Motor neuron (in vitro differentiated cells): ENCODE data around the gene SERPINH1. TPM values are rescaled to one million over a fixed set of nuclear protein-coding genes. Genes with fewer than 3 reads are reported as not detected.

ENCODE experiments used
- ATAC-seq, 8 experiments: fragments of 200-7000 bp; cut with Tn5 transposase; replicated peaks in 6 of 8; 2 replicates each; pipeline ENCODE4 v1.8.0; 2021; ENCODE audit warnings: mild to moderate bottlenecking in 8 of 8, moderate library complexity in 8 of 8
- H3K27ac ChIP-seq, 2 donors: fragments of 250-450 bp; sonication (Bioruptor Pico); 2 replicates each; pipeline ENCODE4 v1.9.0; 2021; ENCODE audit warnings: antibody characterized with exemption in 2 of 2, mild to moderate bottlenecking in 2 of 2, moderate library complexity in 1 of 2
- H3K4me1 ChIP-seq, 2 donors: fragments of 250-450 bp; sonication (Bioruptor Pico); replicated peaks in 1 of 2; 2 replicates each; pipeline ENCODE4 v1.6.1; 2021; ENCODE audit warnings: antibody characterized with exemption in 2 of 2, mild to moderate bottlenecking in 2 of 2, moderate library complexity in 1 of 2
- H3K4me3 ChIP-seq, 5 donors: fragments of 250-450 bp; sonication (Bioruptor Pico); 2 replicates each; pipeline ENCODE4 v1.9.0; 2021; ENCODE audit warnings: antibody characterized with exemption in 5 of 5, mild to moderate bottlenecking in 5 of 5, moderate library complexity in 4 of 5
- WGBS, 10 experiments: fragments of 450-650 bp; shearing (Covaris generic); methylation state at CpG; one replicate each; pipeline ENCODE4 v1.0.0; 2022; 5-methylcytosine and 5-hydroxymethylcytosine counted together
- in situ Hi-C, 9 experiments: fragments of 400-800 bp; cut with MboI; loops; one replicate each; pipeline ENCODE4 v1.15.0; 2021; ENCODE audit warnings: low sequenced_read_pairs in 9 of 9, low pct_unique_long_range_greater_than_20kb in 2 of 9; ENCODE audit not compliant: unreplicated experiment in 9 of 9
- total RNA-seq, 8 experiments: library from RNA; unstranded; fragments of 300-600 nt; gene quantifications; 2 replicates each; pipeline versions ENCODE4 v1.2.3 to v1.2.4, GENCODE V29; 2022

SERPINH1 gene
- total RNA-seq, 8 experiments from 2014 or later: 43.0 to 458 (median 107) TPM

DNA sequence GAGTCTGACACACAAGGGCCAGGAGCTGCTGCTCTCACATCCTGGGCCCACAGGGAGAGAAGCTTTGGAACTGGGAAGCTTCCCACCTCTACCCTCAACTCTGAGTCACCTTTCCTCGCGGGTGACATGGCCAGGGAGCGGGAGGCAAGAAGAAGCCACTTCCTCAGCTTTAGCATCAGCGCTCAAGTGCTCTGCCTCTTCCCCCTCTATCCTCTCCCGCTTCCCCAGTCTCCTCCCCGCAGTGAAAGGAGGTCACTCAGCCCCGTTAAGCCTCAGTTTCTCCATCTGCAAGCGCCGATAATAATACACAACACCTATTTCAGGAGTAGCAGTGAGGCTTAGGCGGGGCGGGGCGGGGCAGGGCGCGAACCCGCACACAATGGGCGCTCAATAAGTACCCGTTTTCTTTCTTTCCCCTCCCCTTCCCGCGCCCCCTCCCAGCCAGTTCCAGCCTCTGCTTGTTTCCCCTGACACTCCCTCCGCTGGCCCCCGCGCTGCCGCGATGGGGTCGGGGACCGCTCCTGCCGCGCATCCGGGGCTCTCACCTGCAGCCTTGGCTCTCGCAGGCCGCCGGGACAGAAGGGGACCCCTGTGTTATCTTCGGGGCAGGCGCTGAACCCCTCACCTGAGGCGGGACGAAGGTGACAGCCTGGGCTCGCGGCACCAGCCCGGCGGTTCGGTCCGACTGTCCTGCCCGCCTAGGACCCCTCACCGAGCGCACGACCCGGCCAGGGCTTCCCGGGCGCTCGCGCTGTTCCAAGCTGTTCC lies 37.2 kb upstream of the SERPINH1 start:
- Histone ChIP-seq H3K27ac (peak overlapping the region in 1 of 2 donors; percentile 28), H3K4me1 (peaks cover 11 to 12% of the 10 kb centered on the region in 2 donors), H3K4me3 (peak overlapping the region; percentile 53 to 91 (median 75))
- WGBS, 10 experiments: 0 to 25% (median 0%) methylated on average over 1 to 2 of the region's 51 CpGs; no CpG with 5 or more reads in 7 of the 10 experiments
- in situ Hi-C loops: loop anchor here in 4 of 9 experiments (25.0 kb wide), 2 partner anchors 138 to 238 kb away; partner anchors contain the start of gene RPS3 (in 2 of the 4)
- ATAC-seq: peak in 6 of 8 experiments; percentile 1 to 38 (median 30)

DNA sequence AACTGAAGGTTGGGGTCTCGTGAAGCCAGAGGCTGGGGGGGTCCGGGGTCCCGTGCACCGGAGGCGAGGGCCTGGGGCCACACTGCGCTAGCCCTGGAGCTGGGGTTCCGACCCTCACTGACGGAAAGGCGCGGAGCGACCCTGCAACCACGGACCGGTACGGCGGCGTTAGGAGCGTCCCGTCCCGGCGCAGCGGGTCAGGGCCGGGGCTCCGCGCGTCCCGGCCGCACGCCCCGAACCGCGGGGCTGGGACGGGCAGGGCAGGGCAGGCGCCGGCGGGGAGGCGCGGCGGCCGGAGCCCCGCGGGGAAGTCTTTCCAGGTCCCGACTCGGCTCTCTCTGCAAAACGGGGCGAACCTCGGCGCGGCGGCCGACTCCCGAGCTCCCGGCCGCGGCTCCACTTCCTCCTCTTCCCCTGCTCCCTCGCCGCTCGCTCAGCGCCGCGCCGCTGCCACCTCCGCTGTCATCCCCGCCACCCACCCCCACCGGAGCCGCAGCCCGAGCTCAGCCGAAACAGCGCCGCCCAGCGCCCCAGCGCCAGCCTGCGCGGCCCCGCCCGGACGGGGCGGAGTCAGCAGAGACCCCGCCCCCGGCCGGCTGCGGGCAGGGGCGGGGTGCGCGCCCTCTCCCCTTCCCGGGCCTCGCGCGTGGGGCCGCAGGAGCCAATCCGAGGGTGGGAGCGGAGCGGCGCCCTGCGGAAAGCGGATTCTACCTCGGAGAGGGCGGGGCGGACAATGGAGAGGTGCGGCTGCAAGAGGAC lies 36.4 kb upstream of the SERPINH1 start, which contains the start of gene GDPD5:
Gene GDPD5 (minus strand): TSS at position 509 of the 759 bp plus-strand sequence. CDS start 48,206 bp downstream, outside the sequence.
- Histone ChIP-seq H3K27ac (peak within 1 kb of the TSS; percentile 27 to 28), H3K4me3 (peak within 1 kb of the TSS; percentile 53 to 91 (median 75)), H3K4me1 (peaks cover 11 to 12% of the 10 kb centered on the region in 2 donors)
- in situ Hi-C loops: loop anchor here in 4 of 9 experiments (25.0 kb wide), 2 partner anchors 138 to 238 kb away; partner anchors contain the start of gene RPS3 (in 2 of the 4)
- ATAC-seq: peak; percentile 85 to 93 (median 86)
- no CpG with 5 or more reads among the region's 99 CpGs for WGBS, 10 experiments

DNA sequence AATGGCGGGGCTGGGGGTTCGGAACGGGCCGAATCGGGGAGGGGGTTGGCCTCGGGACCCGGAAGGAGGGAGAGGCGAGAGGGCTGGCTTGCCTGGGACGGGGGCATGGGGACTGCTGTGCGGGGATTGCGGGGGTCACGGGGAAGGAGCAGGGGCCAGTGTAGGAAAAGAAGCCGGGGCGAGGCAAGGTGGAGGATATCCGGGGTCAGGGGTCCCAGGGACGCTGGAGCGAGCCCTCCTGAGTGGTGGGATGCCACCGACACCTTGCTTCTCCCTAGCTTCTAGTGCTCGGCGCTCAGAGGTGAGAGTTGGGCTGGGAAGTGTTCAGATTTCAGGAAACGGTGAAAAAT lies 35.9 kb upstream of the SERPINH1 start:
- H3K4me1 ChIP-seq: peaks cover 11 to 12% of the 10 kb centered on the region in 2 donors
- peak overlapping the region; percentile 53 to 91 (median 75) for H3K4me3 ChIP-seq
- H3K27ac ChIP-seq: no peak overlapping the region
- WGBS, 10 experiments: no CpG with 5 or more reads among the region's 21 CpGs
- ATAC-seq: peak in 4 of 8 experiments; percentile 1 to 9 (median 2)
- in situ Hi-C loops: loop anchor here in 4 of 9 experiments (25.0 kb wide), 2 partner anchors 139 to 239 kb away; partner anchors contain the start of gene RPS3 (in 2 of the 4)

DNA sequence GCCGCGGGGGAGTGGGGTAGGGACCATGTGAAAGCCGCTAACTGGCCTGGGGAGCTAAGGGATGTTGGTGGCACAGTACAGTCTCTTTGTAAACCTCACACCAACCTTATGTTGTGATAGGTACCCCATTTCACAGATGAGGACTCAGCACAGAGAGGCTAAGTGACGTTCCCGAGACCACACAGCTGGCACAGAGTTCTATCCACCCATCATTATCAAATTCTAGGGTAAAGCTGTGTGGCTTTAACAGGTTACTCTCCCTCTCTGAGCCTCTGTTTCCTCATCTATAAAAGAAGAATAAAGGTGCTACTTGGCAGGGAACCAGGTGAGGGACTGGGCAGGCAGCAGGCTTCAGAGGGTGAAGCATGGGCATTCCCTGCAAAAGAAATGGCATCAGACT lies 34.9 kb upstream of the SERPINH1 start:
- Histone ChIP-seq H3K4me1 (peaks cover 13% of the 10 kb centered on the region in 2 donors), H3K27ac (no peak overlapping the region), H3K4me3 (no peak overlapping the region)
- 90 to 94% (median 93%) methylated on average over 2 to 5 of the region's 5 CpGs; no CpG with 5 or more reads in 7 of the 10 experiments for WGBS, 10 experiments
- in situ Hi-C loops: loop anchor here in 4 of 9 experiments (25.0 kb wide), 2 partner anchors 140 to 240 kb away; partner anchors contain the start of gene RPS3 (in 2 of the 4)
- ATAC-seq: no peak

DNA sequence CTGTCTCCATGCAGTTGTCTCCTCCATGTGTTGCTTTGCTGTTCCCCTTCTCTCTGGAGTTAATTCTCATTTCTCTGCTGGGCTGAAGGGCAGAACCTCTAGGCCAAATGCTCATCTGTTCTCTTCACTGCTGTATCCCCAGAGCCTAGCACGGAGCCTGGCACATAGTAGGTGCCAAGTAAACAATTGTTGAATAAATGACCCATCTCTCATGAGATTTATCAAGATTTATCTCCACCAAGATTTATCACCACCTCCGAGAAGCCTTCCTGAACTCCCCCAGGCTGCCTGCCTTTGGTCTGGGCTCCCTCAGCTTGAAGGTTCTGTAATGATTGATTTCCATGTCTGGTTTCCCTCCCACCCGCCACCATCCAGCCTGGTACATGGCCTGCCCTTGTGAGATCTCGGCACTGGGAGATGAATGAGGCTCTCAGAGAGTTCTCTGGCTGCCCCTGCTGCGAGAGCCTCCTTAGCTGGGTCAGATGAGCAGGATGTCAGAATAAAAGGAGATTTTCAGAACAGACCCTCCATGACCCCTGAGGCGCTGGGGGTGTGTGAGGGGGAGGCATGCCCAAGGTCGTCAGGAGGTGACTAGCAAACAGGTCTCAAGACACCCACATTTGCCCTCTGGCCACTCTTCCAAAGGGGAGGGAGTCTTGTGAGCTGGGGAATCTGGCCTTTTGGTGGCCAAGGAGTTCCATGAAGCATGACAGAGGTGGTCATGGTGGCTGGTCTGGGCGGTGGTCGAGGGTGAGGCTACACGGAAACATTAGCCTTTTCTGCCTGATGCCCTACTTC lies 33.9 kb upstream of the SERPINH1 start:
- H3K27ac ChIP-seq: no peak overlapping the region
- no peak overlapping the region for H3K4me3 ChIP-seq
- 31 to 93% (median 56%) methylated on average over 1 to 7 of the region's 10 CpGs; no CpG with 5 or more reads in 2 of the 10 experiments for WGBS, 10 experiments
- in situ Hi-C loops: loop anchor here in 4 of 9 experiments (25.0 kb wide), 2 partner anchors 141 to 241 kb away; partner anchors contain the start of gene RPS3 (in 2 of the 4)
- ATAC-seq: no peak
- H3K4me1 ChIP-seq: peaks cover 14 to 15% of the 10 kb centered on the region in 2 donors

DNA sequence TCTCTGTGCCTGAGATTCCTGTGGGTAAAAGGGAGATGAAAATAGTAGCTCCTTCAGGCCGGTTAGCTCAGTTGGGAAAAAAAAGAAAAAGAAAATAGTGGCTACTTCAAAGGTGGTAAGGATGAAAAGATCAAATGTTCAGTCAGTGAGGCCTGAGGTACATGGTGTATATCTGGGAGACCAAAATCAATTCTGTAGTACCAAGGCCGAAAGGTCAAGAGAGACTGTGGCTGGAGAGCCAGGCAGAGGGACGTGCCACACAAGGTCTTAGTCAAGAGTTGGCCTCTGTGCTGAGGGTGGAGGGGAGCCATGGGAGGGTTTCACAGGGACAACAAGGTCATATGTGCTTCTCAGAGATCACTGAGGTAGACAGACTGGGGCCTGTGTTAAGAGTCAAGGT lies 31.5 kb upstream of the SERPINH1 start:
- H3K4me1 ChIP-seq: peaks cover 14 to 17% of the 10 kb centered on the region in 2 donors
- H3K27ac ChIP-seq: no peak overlapping the region
- in situ Hi-C loops: loop anchor here in 8 of 9 experiments (5.0 to 25.0 kb wide), 4 partner anchors 83 to 243 kb away; partner anchors contain the start of gene RPS3 (in 2 of the 8)
- ATAC-seq: no peak
- H3K4me3 ChIP-seq: no peak overlapping the region
- WGBS, 10 experiments: 13 to 92% (median 70%) methylated on average over 1 to 3 of the region's 3 CpGs; no CpG with 5 or more reads in 2 of the 10 experiments

DNA sequence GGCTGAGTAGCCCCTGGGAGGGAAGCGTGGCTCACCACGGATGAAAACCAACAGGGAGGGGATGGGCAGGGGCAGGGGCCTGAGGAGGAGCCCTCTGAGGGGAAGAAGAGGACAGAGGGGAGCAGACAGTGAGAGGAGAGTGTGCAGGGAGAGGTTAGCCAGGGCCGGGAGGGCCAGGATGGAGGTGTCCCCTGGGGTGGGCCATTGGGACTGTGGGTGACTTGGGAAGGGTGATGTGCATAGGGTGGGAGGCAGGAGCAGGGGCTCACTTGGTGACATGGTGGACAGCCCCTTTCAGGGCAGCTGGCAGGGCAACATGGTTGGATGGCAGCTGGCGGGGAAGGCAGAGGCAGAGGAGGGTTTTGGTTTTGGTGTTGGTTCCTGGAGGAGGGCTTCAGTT lies 30.7 kb upstream of the SERPINH1 start:
- no peak overlapping the region for H3K4me3 ChIP-seq
- H3K27ac ChIP-seq: no peak overlapping the region
- peaks cover 14 to 17% of the 10 kb centered on the region in 2 donors for H3K4me1 ChIP-seq
- WGBS, 10 experiments: 100% methylated on average over 1 of the region's 4 CpGs; no CpG with 5 or more reads in 9 of the 10 experiments
- in situ Hi-C loops: loop anchor here in 8 of 9 experiments (5.0 to 25.0 kb wide), 4 partner anchors 84 to 244 kb away; partner anchors contain the start of gene RPS3 (in 2 of the 8)
- ATAC-seq: no peak

DNA sequence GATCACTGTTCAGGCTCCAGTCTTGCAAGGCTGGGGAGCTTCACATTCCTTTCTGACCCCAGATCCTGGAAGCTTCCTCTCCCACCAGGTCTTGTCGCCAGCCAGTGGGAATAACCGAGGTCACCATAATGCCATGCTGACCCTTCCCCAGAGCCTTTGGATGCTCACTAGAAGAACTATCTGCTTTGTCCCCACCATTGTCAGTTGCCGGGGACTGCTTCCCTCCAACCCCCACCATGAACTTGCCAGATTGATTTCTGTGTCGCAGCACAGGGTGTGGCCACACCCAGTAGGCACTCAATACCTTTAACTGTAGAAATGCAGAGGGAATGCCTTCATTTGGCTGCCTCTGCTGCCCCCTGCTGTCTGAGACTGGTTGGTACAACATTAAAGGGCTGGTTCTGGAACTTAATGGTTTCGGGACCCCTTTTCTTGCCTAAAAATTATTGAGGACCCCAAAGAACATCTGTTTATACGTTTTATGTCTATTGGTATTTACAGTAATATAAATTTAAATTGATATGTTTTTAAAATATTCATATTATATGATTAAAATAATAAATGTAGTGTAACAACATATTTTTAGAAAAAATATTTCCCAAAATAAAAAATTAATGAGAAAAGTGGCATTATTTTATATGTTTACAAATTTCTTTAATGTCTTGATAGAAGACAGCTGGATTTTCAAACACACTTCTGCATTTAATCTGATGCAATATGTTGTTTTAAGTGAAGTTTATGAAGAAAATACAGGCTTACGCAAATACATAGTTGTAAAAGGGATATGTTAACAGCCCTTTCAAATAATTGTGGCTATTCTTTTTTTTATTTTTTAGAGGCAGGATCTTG lies 29.6 kb upstream of the SERPINH1 start:
- H3K4me3 ChIP-seq: no peak overlapping the region
- WGBS, 10 experiments: 24 to 100% (median 53%) methylated on average over 1 to 5 of the region's 7 CpGs

DNA sequence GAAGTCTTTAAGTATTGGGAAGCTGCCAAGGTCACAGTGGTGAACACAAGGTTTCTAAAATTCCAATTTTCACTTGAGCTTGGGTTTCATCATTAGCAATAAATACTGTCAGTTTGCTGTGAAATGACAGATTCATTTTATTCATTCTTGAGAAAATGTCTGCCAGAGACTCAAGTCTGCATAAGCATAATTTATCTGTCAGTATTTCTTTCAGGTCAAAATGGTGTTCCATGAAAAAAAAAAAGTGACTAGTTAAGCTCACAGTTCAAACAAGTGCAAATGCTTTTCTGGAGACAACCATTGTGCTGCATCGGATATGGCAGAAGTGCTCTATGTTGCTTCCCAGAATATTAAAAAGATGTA lies 28.2 kb upstream of the SERPINH1 start:
- peak in 2 of 8 experiments; percentile 13 to 40 for ATAC-seq
- peaks cover 12 to 13% of the 10 kb centered on the region in 2 donors for H3K4me1 ChIP-seq

More for the DNA sequence above, 29.6 kb upstream of the SERPINH1 start:
- ATAC-seq: peak; percentile 36 to 80 (median 74)
- H3K4me1 ChIP-seq: peaks cover 12 to 13% of the 10 kb centered on the region in 2 donors
- in situ Hi-C loops: loop anchor here in 8 of 9 experiments (5.0 to 25.0 kb wide), 4 partner anchors 85 to 245 kb away; partner anchors contain the start of gene RPS3 (in 2 of the 8)
- H3K27ac ChIP-seq: no peak overlapping the region

DNA sequence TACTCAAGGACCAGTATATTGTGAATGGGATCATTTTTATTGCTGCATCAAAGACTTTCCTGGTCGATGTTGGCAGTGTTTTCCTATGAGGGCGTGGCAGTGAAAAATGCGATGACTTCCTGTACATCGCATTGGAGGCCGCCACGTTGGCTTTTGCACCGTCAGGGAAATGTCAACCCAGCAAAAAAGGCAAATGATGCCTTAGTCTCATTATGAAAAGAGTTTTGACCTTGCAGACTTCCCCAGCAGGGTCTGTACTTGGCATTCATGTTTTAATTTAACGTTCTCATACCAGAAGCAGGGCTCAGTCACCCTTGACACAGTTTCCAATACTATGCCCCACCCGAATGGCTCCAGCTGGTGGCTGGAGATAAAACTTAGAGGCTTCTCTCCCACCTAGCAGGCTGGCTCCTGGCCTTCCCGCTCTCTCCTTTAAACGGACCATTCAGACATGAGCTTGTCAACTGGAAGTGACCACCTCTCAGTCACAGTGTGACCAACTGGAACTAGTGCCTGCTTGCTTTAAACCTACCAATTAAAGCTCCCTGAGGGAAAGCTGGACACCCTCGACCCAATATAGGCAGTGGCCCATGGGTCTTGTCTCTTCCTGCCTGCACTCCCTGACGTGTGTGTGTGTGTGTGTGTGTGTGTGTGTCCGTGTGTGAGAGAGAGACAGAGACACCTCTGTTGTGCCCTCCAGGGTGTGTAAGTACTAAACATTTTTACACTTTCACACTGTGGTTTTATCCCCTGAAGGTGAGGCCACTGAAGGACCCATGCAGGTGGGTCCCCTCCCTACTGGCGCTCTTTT lies 27.6 kb upstream of the SERPINH1 start:
- Histone ChIP-seq H3K4me3 (no peak overlapping the region), H3K4me1 (peaks cover 13 to 14% of the 10 kb centered on the region in 2 donors), H3K27ac (no peak overlapping the region)
- WGBS, 10 experiments: 20 to 87% (median 49%) methylated on average over 1 to 9 of the region's 15 CpGs
- in situ Hi-C loops: loop anchor here in 8 of 9 experiments (5.0 to 25.0 kb wide), 4 partner anchors 87 to 247 kb away; partner anchors contain the start of gene RPS3 (in 2 of the 8)
- ATAC-seq: peak in 6 of 8 experiments; percentile 9 to 70 (median 22)

More for the DNA sequence above, 28.2 kb upstream of the SERPINH1 start:
- Histone ChIP-seq H3K4me3 (no peak overlapping the region), H3K27ac (no peak overlapping the region)
- in situ Hi-C loops: loop anchor here in 8 of 9 experiments (5.0 to 25.0 kb wide), 4 partner anchors 87 to 247 kb away; partner anchors contain the start of gene RPS3 (in 2 of the 8)
- 43 to 100% (median 69%) methylated on average over 1 of the region's 1 CpG; no CpG with 5 or more reads in 2 of the 10 experiments for WGBS, 10 experiments
